ENCODE results near the gene SLC22A1. TPM values are rescaled to one million over a fixed set of nuclear protein-coding genes. Genes with fewer than 3 reads are reported as not detected.

Gene SLC22A1
- total RNA-seq, 1 donor from 2014 or later, result 8.9 TPM

Other genes starting within 250 kb of the SLC22A1 start
- not detected for gene MAS1, start 230.8 kb upstream of the SLC22A1 start, total RNA-seq
- gene IGF2R, start 152.7 kb upstream of the SLC22A1 start, total RNA-seq, result 98.5 TPM
- gene SLC22A2, start 137.0 kb downstream of the SLC22A1 start, total RNA-seq, result 1.4 TPM
- 36.0 TPM for gene SLC22A3, start 226.6 kb downstream of the SLC22A1 start, total RNA-seq